C4-2B (cell line): ENCODE measurements around the gene ING5.

ENCODE experiments used
- H3K27ac ChIP-seq: fragments of 450-650 bp; 2 replicates; pipeline ENCODE4 v1.5.1; 2017
- CTCF ChIP-seq: fragments of 450-650 bp; conservative IDR thresholded peaks from 2 replicates; pipeline ENCODE4 v1.5.1; 2017; ENCODE audit warnings: mild to moderate bottlenecking
- ZFX ChIP-seq: fragments of 450-650 bp; IDR thresholded peaks from 2 replicates; pipeline ENCODE4 v1.6.1; 2017

The ING5 gene

GRCh38 chr2:241743620-241744019, 41.8 kb downstream of the ING5 start:
- H3K27ac ChIP-seq = no peak overlapping the region
- no peak for TF ChIP-seq ZFX
- no peak for TF ChIP-seq CTCF

GRCh38 chr2:241744028-241744754, 42.4 kb downstream of the ING5 start:
- TF ChIP-seq ZFX (no peak), CTCF (no peak)
- H3K27ac ChIP-seq = no peak overlapping the region

GRCh38 chr2:241745276-241745675, 43.4 kb downstream of the ING5 start:
- TF ChIP-seq CTCF (no peak), ZFX (no peak)
- no peak overlapping the region for H3K27ac ChIP-seq

GRCh38 chr2:241746084-241746483, 44.2 kb downstream of the ING5 start:
- TF ChIP-seq ZFX (no peak), CTCF (no peak)
- no peak overlapping the region for H3K27ac ChIP-seq

GRCh38 chr2:241748468-241749256, 46.8 kb downstream of the ING5 start:
- no peak overlapping the region for H3K27ac ChIP-seq
- TF ChIP-seq CTCF (no peak), ZFX (no peak)

GRCh38 chr2:241750076-241750840, 48.4 kb downstream of the ING5 start:
- TF ChIP-seq CTCF (no peak), ZFX (no peak)
- no peak overlapping the region for H3K27ac ChIP-seq

- H3K27ac ChIP-seq = no peak overlapping the region
- TF ChIP-seq ZFX (no peak), CTCF (no peak)
These were observed 49.3 kb downstream of the ING5 start for GRCh38 chr2:241751152-241751551.
